Activated CD4-positive, CD25-positive, alpha-beta regulatory T cell treated with anti-CD3 and anti-CD28 coated beads, Interleukin-2, amount 50 U/mL, for 16 hours (primary cell): ENCODE data around the gene MRLN.

Source experiments
- DNase-seq: peaks from one replicate; pipeline ENCODE4 v3.0.0-alpha.2; 2020; ENCODE audit warnings: low read depth, low spot score

MRLN gene

GRCh38 chr10:59705931-59706330, 47.3 kb downstream of the MRLN start:
- no peak for DNase-seq

- DNase-seq: no peak
These were observed 48.6 kb downstream of the MRLN start for GRCh38 chr10:59704630-59705029.

GRCh38 chr10:59702347-59702746, 50.9 kb downstream of the MRLN start:
- no peak for DNase-seq

- no peak for DNase-seq
These were observed 52.5 kb downstream of the MRLN start for GRCh38 chr10:59700709-59701108.

- DNase-seq: no peak
These were observed 54.9 kb downstream of the MRLN start for GRCh38 chr10:59698326-59698725.

- no peak for DNase-seq
These were observed 57.6 kb downstream of the MRLN start for GRCh38 chr10:59695637-59696036.

GRCh38 chr10:59694936-59695335, 58.3 kb downstream of the MRLN start:
- DNase-seq: no peak

GRCh38 chr10:59692113-59692512, 61.1 kb downstream of the MRLN start:
- no peak for DNase-seq

- no peak for DNase-seq
These were observed 64.3 kb downstream of the MRLN start for GRCh38 chr10:59688921-59689351.

GRCh38 chr10:59687657-59688056, 65.6 kb downstream of the MRLN start:
- no peak for DNase-seq
